Nephron progenitor cell (in vitro differentiated cells): ENCODE data around the gene DPF3.

ENCODE experiments used
- DNase-seq: peaks from one replicate; pipeline ENCODE4 v3.0.0; 2021
- H3K27ac Mint-ChIP-seq: 2 replicates; pipeline ENCODE4 v1.8.0; 2021; ENCODE audit warnings: mild to moderate bottlenecking, moderate library complexity, mixed read lengths
- H3K27me3 Mint-ChIP-seq: 2 replicates; pipeline ENCODE4 v1.8.0; 2021; ENCODE audit warnings: mild to moderate bottlenecking, low read depth, mixed read lengths; ENCODE audit not compliant: poor library complexity
- H3K36me3 Mint-ChIP-seq: 2 replicates; pipeline ENCODE4 v1.8.0; 2021; ENCODE audit warnings: low read depth, mixed read lengths
- H3K4me1 Mint-ChIP-seq: 2 replicates; pipeline ENCODE4 v1.8.0; 2021; ENCODE audit warnings: mixed read lengths
- H3K4me3 Mint-ChIP-seq: 2 replicates; pipeline ENCODE4 v1.8.0; 2021; ENCODE audit warnings: mild to moderate bottlenecking, moderate library complexity, mixed read lengths
- H3K9me3 Mint-ChIP-seq: 2 replicates; pipeline ENCODE4 v1.8.0; 2021; ENCODE audit warnings: mild to moderate bottlenecking, moderate library complexity, mixed read lengths
- CTCF ChIP-seq: fragments of 200-600 bp; sonication (generic); IDR thresholded peaks from 2 replicates; pipeline ENCODE4 v1.5.0; 2021; ENCODE audit warnings: antibody characterized with exemption

The DPF3 gene

GRCh38 chr14:72894323-72894622 is 372 bp upstream of the DPF3 start:
- Mint-ChIP-seq H3K4me1 (peaks cover 57% of the 10 kb centered on the region), H3K36me3 (no peaks in the 10 kb centered on the region), H3K27me3 (peaks cover 7% of the 10 kb centered on the region), H3K27ac (peak overlapping the region; percentile 36), H3K4me3 (peak overlapping the region; percentile 92), H3K9me3 (no peaks in the 10 kb centered on the region)
- no peak for DNase-seq
- TF ChIP-seq CTCF: no peak

GRCh38 chr14:72892879-72893635 is 844 bp downstream of the DPF3 start:
- Mint-ChIP-seq H3K27me3 (peaks cover 7% of the 10 kb centered on the region), H3K36me3 (peaks cover 3% of the 10 kb centered on the region), H3K4me1 (peaks cover 61% of the 10 kb centered on the region), H3K9me3 (peaks cover 3% of the 10 kb centered on the region), H3K4me3 (peak overlapping the region; percentile 98), H3K27ac (no peak overlapping the region)
- no peak for TF ChIP-seq CTCF
- peak; percentile 66 for DNase-seq

GRCh38 chr14:72892103-72892878 is 1.6 kb downstream of the DPF3 start:
- peaks cover 7% of the 10 kb centered on the region for H3K27me3 Mint-ChIP-seq
- peaks cover 8% of the 10 kb centered on the region for H3K9me3 Mint-ChIP-seq
- DNase-seq: peak; percentile 64
- peaks cover 8% of the 10 kb centered on the region for H3K36me3 Mint-ChIP-seq
- no peak for TF ChIP-seq CTCF
- peak overlapping the region; percentile 98 for H3K4me3 Mint-ChIP-seq
- H3K4me1 Mint-ChIP-seq: peaks cover 69% of the 10 kb centered on the region
- H3K27ac Mint-ChIP-seq: peak overlapping the region; percentile 33

- peak overlapping the region; percentile 16 for H3K27ac Mint-ChIP-seq
- H3K27me3 Mint-ChIP-seq: peaks cover 7% of the 10 kb centered on the region
- peak overlapping the region; percentile 98 for H3K4me3 Mint-ChIP-seq
- TF ChIP-seq CTCF: no peak
- H3K36me3 Mint-ChIP-seq: peaks cover 13% of the 10 kb centered on the region
- no peak for DNase-seq
- peaks cover 75% of the 10 kb centered on the region for H3K4me1 Mint-ChIP-seq
- H3K9me3 Mint-ChIP-seq: peaks cover 13% of the 10 kb centered on the region
These were observed 2.2 kb downstream of the DPF3 start for GRCh38 chr14:72891666-72892102.

GRCh38 chr14:72889366-72889765 is 4.5 kb downstream of the DPF3 start:
- H3K27me3 Mint-ChIP-seq: peaks cover 7% of the 10 kb centered on the region

More at GRCh38 chr14:72889366-72889765, 4.5 kb downstream of the DPF3 start:
- no peak for TF ChIP-seq CTCF
- Mint-ChIP-seq H3K27ac (peak overlapping the region; percentile 83), H3K9me3 (peaks cover 31% of the 10 kb centered on the region), H3K4me3 (peak overlapping the region; percentile 51), H3K36me3 (peaks cover 31% of the 10 kb centered on the region), H3K4me1 (peaks cover 74% of the 10 kb centered on the region)
- DNase-seq: no peak
